ENCODE measurements around the gene CCDC134. TPM values are rescaled to one million over a fixed set of nuclear protein-coding genes. Genes with fewer than 3 reads are reported as not detected.

Gene CCDC134
- total and polyA plus RNA-seq, 2 donors (not counting 1 experiment from before 2014, with no cell fraction given): 3.0 to 13.7 TPM

DNA sequence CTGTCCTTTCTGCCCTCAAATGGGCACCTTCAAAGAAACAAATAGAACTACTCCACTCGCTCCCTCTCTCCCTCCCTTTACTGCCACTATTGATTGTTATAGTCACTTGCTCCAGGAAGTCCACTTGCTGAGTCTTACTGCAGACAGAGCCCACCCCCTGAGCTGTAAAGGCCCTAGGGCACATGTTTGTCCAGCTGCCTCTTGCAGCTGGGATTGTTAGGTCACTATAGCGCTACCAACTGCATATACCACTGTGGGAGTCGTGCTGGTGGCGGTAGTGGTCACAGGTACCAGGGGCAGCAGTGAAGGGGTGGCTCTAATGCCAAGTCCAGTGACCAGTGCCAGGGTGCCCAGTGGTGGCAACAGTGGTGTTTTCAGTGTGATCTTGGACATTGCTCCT lies 28.0 kb downstream of the CCDC134 start:
- Histone ChIP-seq H3K27me3 (ENCODE audit: control insufficient read depth, insufficient read depth, low read length) (no peaks in the 10 kb centered on the region), H3K4me1 (ENCODE audit: control insufficient read depth, extremely low read depth, insufficient read depth, low read length) (peaks cover 6% of the 10 kb centered on the region), H3K9ac (ENCODE audit: insufficient read depth, low read length) (no peak overlapping the region), H3K36me3 (ENCODE audit: control insufficient read depth, insufficient read depth, low read length) (no peaks in the 10 kb centered on the region), H3K4me3 (replicated peaks in 1 of 4; ENCODE audit: control extremely low read depth in 1 of 4, insufficient read depth in 1 of 4, low read depth in 3 of 4, low read length in 4 of 4) (no peak overlapping the region), H4K20me1 (ENCODE audit: control insufficient read depth, extremely low read depth, insufficient read depth, low read length) (no peaks in the 10 kb centered on the region), H2AFZ (ENCODE audit: low read length) (no peak overlapping the region), H3K79me2 (ENCODE audit: control insufficient read depth, insufficient read depth, low read length) (peaks cover 1% of the 10 kb centered on the region), H3K27ac (ENCODE audit: insufficient read depth, low read length) (no peak overlapping the region), H3K4me2 (ENCODE audit: extremely low read depth, insufficient read depth, low read length) (no peak overlapping the region), H3K9me3 (ENCODE audit: control insufficient read depth, insufficient read depth, low read depth, low read length) (no peaks in the 10 kb centered on the region)
- TF ChIP-seq EZH2 (IDR thresholded peaks at IDR 0.05; ENCODE audit: low read length, missing control alignments): no peak
- TF ChIP-seq, protein P1, sequence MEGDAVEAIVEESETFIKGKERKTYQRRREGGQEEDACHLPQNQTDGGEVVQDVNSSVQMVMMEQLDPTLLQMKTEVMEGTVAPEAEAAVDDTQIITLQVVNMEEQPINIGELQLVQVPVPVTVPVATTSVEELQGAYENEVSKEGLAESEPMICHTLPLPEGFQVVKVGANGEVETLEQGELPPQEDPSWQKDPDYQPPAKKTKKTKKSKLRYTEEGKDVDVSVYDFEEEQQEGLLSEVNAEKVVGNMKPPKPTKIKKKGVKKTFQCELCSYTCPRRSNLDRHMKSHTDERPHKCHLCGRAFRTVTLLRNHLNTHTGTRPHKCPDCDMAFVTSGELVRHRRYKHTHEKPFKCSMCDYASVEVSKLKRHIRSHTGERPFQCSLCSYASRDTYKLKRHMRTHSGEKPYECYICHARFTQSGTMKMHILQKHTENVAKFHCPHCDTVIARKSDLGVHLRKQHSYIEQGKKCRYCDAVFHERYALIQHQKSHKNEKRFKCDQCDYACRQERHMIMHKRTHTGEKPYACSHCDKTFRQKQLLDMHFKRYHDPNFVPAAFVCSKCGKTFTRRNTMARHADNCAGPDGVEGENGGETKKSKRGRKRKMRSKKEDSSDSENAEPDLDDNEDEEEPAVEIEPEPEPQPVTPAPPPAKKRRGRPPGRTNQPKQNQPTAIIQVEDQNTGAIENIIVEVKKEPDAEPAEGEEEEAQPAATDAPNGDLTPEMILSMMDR (conservative IDR thresholded peaks at IDR 0.05 in 1 of 2, IDR thresholded peaks at IDR 0.05 in 1 of 2; ENCODE audit: low read depth in 1 of 2, low read length in 2 of 2): no peak
- DNase-seq (ENCODE audit: low read depth in 2 of 2): no peak

DNA sequence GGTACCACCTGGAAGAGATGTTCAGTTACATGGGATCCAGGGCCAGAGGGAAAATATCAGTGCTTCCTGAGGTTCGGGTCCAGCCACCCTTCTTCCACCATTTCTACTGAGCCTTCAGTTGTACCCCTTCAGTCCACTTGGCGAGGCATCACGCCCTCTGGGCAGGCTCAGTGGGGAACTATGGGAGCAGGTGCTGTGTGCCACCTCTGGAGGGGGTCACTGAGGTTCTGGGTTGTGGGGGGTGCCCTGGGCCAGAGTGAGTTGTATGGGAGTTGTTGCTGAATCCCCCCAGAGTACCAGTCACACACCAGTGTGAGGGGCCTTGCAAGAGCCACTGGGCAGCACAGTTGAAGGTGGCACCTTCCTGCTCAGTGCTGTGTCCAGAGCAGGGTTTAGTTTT lies 29.7 kb downstream of the CCDC134 start:
- Histone ChIP-seq H3K9ac (ENCODE audit: insufficient read depth, low read length) (no peak overlapping the region), H2AFZ (ENCODE audit: low read length) (no peak overlapping the region), H4K20me1 (ENCODE audit: control insufficient read depth, extremely low read depth, insufficient read depth, low read length) (no peaks in the 10 kb centered on the region), H3K27ac (ENCODE audit: insufficient read depth, low read length) (no peak overlapping the region), H3K79me2 (ENCODE audit: control insufficient read depth, insufficient read depth, low read length) (peaks cover 15% of the 10 kb centered on the region), H3K36me3 (ENCODE audit: control insufficient read depth, insufficient read depth, low read length) (no peaks in the 10 kb centered on the region), H3K4me3 (replicated peaks in 1 of 4; ENCODE audit: control extremely low read depth in 1 of 4, insufficient read depth in 1 of 4, low read depth in 3 of 4, low read length in 4 of 4) (no peak overlapping the region), H3K4me2 (ENCODE audit: extremely low read depth, insufficient read depth, low read length) (no peak overlapping the region), H3K27me3 (ENCODE audit: control insufficient read depth, insufficient read depth, low read length) (no peaks in the 10 kb centered on the region), H3K4me1 (ENCODE audit: control insufficient read depth, extremely low read depth, insufficient read depth, low read length) (peaks cover 9% of the 10 kb centered on the region), H3K9me3 (ENCODE audit: control insufficient read depth, insufficient read depth, low read depth, low read length) (no peaks in the 10 kb centered on the region)
- DNase-seq (ENCODE audit: low read depth in 2 of 2): no peak
- no peak for TF ChIP-seq EZH2 (IDR thresholded peaks at IDR 0.05; ENCODE audit: low read length, missing control alignments)
- TF ChIP-seq, protein P1 (conservative IDR thresholded peaks at IDR 0.05 in 1 of 2, IDR thresholded peaks at IDR 0.05 in 1 of 2; ENCODE audit: low read depth in 1 of 2, low read length in 2 of 2): no peak

DNA sequence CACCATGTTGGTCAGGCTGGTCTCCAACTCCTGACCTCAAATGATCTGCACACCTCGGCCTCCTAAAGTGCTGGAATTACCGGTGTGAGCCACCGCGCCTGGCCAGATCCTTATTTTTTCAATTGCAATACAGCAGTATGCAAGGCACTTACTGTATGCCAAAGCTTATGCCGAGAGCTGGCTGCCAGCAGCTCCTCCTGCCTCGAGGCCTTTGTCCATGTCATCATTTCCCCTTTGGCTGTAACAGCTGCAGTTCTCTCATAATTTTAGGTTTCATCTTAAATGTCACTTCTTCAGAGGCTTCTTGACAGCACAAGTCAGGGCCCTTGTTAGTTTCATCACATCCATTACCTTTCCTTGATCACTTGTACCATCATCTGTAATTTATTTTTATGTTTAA lies 30.9 kb downstream of the CCDC134 start:
- no peak overlapping the region for H3K9ac ChIP-seq (ENCODE audit: insufficient read depth, low read length)
- no peak overlapping the region for H3K27ac ChIP-seq (ENCODE audit: insufficient read depth, low read length)
- TF ChIP-seq, protein P1 (conservative IDR thresholded peaks at IDR 0.05 in 1 of 2, IDR thresholded peaks at IDR 0.05 in 1 of 2; ENCODE audit: low read depth in 1 of 2, low read length in 2 of 2): no peak
- TF ChIP-seq EZH2 (IDR thresholded peaks at IDR 0.05; ENCODE audit: low read length, missing control alignments): no peak
- H3K4me2 ChIP-seq (ENCODE audit: extremely low read depth, insufficient read depth, low read length): no peak overlapping the region
- no peaks in the 10 kb centered on the region for H3K36me3 ChIP-seq (ENCODE audit: control insufficient read depth, insufficient read depth, low read length)
- no peaks in the 10 kb centered on the region for H4K20me1 ChIP-seq (ENCODE audit: control insufficient read depth, extremely low read depth, insufficient read depth, low read length)
- H3K9me3 ChIP-seq (ENCODE audit: control insufficient read depth, insufficient read depth, low read depth, low read length): no peaks in the 10 kb centered on the region
- peaks cover 24% of the 10 kb centered on the region for H3K79me2 ChIP-seq (ENCODE audit: control insufficient read depth, insufficient read depth, low read length)
- no peak overlapping the region for H3K4me3 ChIP-seq (replicated peaks in 1 of 4; ENCODE audit: control extremely low read depth in 1 of 4, insufficient read depth in 1 of 4, low read depth in 3 of 4, low read length in 4 of 4)
- H3K4me1 ChIP-seq (ENCODE audit: control insufficient read depth, extremely low read depth, insufficient read depth, low read length): peaks cover 7% of the 10 kb centered on the region
- H3K27me3 ChIP-seq (ENCODE audit: control insufficient read depth, insufficient read depth, low read length): no peaks in the 10 kb centered on the region
- H2AFZ ChIP-seq (ENCODE audit: low read length): no peak overlapping the region
- peak; percentile 21 to 32 for DNase-seq (ENCODE audit: low read depth in 2 of 2)
